ENCODE results near the gene CLN5.
A peak's percentile ranks its signal among the peaks of the same experiment; 100 is the strongest.
"Not testable (repeated sequence)": the region's sequence is repeated elsewhere in the genome, so short reads cannot be mapped to it uniquely, and the experiment has no call there.

CLN5 gene

GRCh38 chr13:76991796-76992547, at the start of gene CLN5:
Gene CLN5 (plus strand): TSS chr13:76992081. CDS start chr13:76992099, 18 bp downstream.
- FAIRE-seq (no peak), DNase-seq (ENCODE audit: low spot score) (peak; percentile 92)

- DNase-seq (ENCODE audit: low spot score) = no peak
- FAIRE-seq = no peak
Observed at GRCh38 chr13:76942363-76942762, 49.5 kb upstream of the CLN5 start.

GRCh38 chr13:76943646-76944045, 48.2 kb upstream of the CLN5 start:
- DNase-seq (ENCODE audit: low spot score) (no peak), FAIRE-seq (no peak)

GRCh38 chr13:76944456-76944855, 47.4 kb upstream of the CLN5 start:
- no peak for DNase-seq (ENCODE audit: low spot score)
- FAIRE-seq = no peak

GRCh38 chr13:76948149-76948548, 43.7 kb upstream of the CLN5 start, which contains the start of gene ACOD1:
Gene ACOD1 (plus strand): TSS chr13:76948511. CDS start chr13:76948559, 48 bp downstream.
- FAIRE-seq (no peak), DNase-seq (ENCODE audit: low spot score) (no peak)

GRCh38 chr13:76950101-76950500, 41.8 kb upstream of the CLN5 start:
- no peak for FAIRE-seq
- DNase-seq (ENCODE audit: low spot score) = no peak

GRCh38 chr13:76953968-76954367, 37.9 kb upstream of the CLN5 start:
- DNase-seq (ENCODE audit: low spot score) = no peak
- no peak for FAIRE-seq

- DNase-seq (ENCODE audit: low spot score) (no peak), FAIRE-seq (no peak)
Observed at GRCh38 chr13:76954538-76954937, 37.3 kb upstream of the CLN5 start.

- FAIRE-seq (no peak), DNase-seq (ENCODE audit: low spot score) (no peak)
Observed at GRCh38 chr13:76955193-76955592, 36.7 kb upstream of the CLN5 start.

- FAIRE-seq (no peak), DNase-seq (ENCODE audit: low spot score) (no peak)
Observed at GRCh38 chr13:76955661-76956060, 36.2 kb upstream of the CLN5 start.

- FAIRE-seq (no peak), DNase-seq (ENCODE audit: low spot score) (no peak)
Observed at GRCh38 chr13:76958841-76959432, 32.9 kb upstream of the CLN5 start.

GRCh38 chr13:76959734-76960133, 32.1 kb upstream of the CLN5 start:
- not testable (repeated sequence) for FAIRE-seq; DNase-seq (ENCODE audit: low spot score)

GRCh38 chr13:76965759-76966421, 26.0 kb upstream of the CLN5 start:
- no peak for FAIRE-seq
- DNase-seq (ENCODE audit: low spot score) = peak; percentile 15

GRCh38 chr13:76967031-76967430, 24.9 kb upstream of the CLN5 start:
- FAIRE-seq = no peak

GRCh38 chr13:76968041-76968440, 23.8 kb upstream of the CLN5 start:
- FAIRE-seq = no peak
- no peak for DNase-seq (ENCODE audit: low spot score)

More at GRCh38 chr13:76967031-76967430, 24.9 kb upstream of the CLN5 start:
- no peak for DNase-seq (ENCODE audit: low spot score)

- no peak for DNase-seq (ENCODE audit: low spot score)
- no peak for FAIRE-seq
Observed at GRCh38 chr13:76969488-76970365, 22.2 kb upstream of the CLN5 start.

GRCh38 chr13:76971215-76971614, 20.7 kb upstream of the CLN5 start:
- no peak for DNase-seq (ENCODE audit: low spot score)
- FAIRE-seq = no peak

GRCh38 chr13:76971851-76972829, 19.7 kb upstream of the CLN5 start:
- FAIRE-seq (no peak), DNase-seq (ENCODE audit: low spot score) (no peak)

- no peak for DNase-seq (ENCODE audit: low spot score)
- no peak for FAIRE-seq
Observed at GRCh38 chr13:76973920-76974617, 17.8 kb upstream of the CLN5 start.

- DNase-seq (ENCODE audit: low spot score) (no peak), FAIRE-seq (no peak)
Observed at GRCh38 chr13:76974618-76974975, 17.3 kb upstream of the CLN5 start.

Data from urothelium cell line (cell line).